ENCODE results near the gene PDE4A. TPM values are rescaled to one million over a fixed set of nuclear protein-coding genes. Genes with fewer than 3 reads are reported as not detected.

Gene PDE4A
- total RNA-seq, 2 experiments from 2014 or later: 28.2 to 29.2 TPM

DNA sequence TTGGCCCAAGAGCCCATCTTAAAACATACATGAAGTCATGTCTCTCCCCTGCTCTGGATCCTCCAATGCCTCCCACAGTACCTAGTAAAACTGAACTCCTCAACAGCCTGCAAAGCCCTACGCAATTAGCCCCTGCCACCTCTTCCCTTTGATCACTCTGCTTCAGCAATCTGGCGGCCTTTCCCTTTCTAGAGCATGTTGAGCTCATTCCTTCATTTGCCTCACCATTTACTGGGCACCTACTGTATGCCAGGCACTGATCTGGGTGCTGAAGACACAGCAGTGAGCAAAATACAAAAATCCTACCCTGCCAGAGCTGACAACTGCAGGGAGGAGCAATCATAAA is 79.9 kb downstream of the PDE4A start:
- POLR2A ChIA-PET: interaction anchor here (0.6 to 0.9 kb wide), 3 partner anchors 28 to 70 kb away, joined by 3 to 9 read pairs (median 5); no protein-coding TSS in a partner anchor
- Mint-ChIP-seq H3K4me3 (peak overlapping the region; percentile 64), H3K27me3 (no peaks in the 10 kb centered on the region), H3K4me1 (peaks cover 27% of the 10 kb centered on the region), H3K36me3 (peaks cover 21% of the 10 kb centered on the region), H3K9me3 (no peaks in the 10 kb centered on the region), H3K27ac (peak overlapping the region; percentile 74)
- ATAC-seq (ENCODE audit: low read depth): no peak
- no peak for DNase-seq

DNA sequence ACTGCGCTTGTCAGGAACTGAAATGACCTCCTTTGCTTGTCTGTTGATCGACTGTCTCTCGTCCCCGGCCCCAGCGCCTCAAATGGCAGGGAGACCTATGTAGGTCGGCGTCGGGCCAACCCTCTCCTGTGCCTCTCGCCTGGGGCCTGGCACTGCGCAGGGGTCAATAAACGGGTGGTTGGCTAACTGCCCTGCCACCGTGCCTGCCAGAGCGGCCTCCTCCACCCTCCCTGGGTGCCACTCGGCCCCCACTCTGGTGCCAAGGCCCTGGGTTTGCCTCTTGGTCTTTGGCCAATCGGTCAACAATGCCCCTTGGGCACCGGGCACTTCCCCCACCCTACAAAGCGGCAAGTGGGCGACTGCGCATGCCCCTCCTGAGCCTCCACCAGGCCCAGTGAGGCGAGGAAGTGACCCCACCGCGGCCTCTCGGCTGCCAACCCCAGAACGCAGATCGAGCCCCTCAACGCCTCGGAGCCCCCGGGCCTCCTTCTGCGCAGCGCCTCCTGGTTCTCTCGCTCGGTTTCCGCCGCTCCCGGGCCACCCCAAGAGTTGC is 81.7 kb downstream of the PDE4A start:
- peaks cover 31% of the 10 kb centered on the region for H3K4me1 Mint-ChIP-seq
- POLR2A ChIA-PET: interaction anchor here (0.7 to 1.0 kb wide), 3 partner anchors 51 to 80 kb away, joined by 3 to 4 read pairs (median 3); partner anchors contain the start of gene KRI1

DNA sequence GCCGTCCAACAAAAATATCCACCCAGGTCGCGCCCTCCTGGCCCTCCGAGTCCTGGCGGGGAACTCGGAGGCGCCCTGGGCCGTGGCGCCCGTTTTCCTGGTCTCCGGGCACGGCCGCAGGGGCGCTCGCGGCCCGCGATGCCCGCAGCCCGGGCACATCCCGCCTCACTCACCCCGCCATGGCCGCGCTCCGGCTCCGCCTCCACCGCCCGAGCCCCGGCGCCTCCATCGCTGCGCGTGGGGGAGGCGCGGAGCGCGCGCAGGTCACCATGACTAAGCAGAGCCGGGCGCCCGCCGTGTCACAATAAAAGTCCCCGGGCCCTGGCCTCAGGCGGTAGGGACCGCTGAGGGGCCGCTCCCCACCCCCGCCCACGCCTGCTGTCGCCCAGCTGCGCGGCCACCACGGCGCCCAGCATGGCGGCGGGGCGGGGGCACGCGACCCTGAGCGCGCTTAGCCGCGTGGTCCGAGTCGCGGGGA is 82.2 kb downstream of the PDE4A start:
- Mint-ChIP-seq H3K4me3 (peak overlapping the region; percentile 94), H3K9me3 (no peaks in the 10 kb centered on the region), H3K27me3 (peaks cover under 1% of the 10 kb centered on the region), H3K36me3 (peaks cover 17% of the 10 kb centered on the region), H3K4me1 (peaks cover 27% of the 10 kb centered on the region), H3K27ac (peak overlapping the region; percentile 91)
- ATAC-seq (ENCODE audit: low read depth) (peak; percentile 93), DNase-seq (peak; percentile 96)
- POLR2A ChIA-PET: interaction anchor here (0.6 to 1.5 kb wide), 7 partner anchors 51 to 199 kb away, joined by 3 to 8 read pairs (median 3); partner anchors contain the start of gene KRI1

More for the DNA sequence above, 81.7 kb downstream of the PDE4A start:
- H3K9me3 Mint-ChIP-seq: no peaks in the 10 kb centered on the region
- H3K36me3 Mint-ChIP-seq: peaks cover 20% of the 10 kb centered on the region
- peak overlapping the region; percentile 91 for H3K27ac Mint-ChIP-seq
- ATAC-seq (ENCODE audit: low read depth): peak; percentile 28
- peak overlapping the region; percentile 94 for H3K4me3 Mint-ChIP-seq
- DNase-seq: no peak
- no peaks in the 10 kb centered on the region for H3K27me3 Mint-ChIP-seq

DNA sequence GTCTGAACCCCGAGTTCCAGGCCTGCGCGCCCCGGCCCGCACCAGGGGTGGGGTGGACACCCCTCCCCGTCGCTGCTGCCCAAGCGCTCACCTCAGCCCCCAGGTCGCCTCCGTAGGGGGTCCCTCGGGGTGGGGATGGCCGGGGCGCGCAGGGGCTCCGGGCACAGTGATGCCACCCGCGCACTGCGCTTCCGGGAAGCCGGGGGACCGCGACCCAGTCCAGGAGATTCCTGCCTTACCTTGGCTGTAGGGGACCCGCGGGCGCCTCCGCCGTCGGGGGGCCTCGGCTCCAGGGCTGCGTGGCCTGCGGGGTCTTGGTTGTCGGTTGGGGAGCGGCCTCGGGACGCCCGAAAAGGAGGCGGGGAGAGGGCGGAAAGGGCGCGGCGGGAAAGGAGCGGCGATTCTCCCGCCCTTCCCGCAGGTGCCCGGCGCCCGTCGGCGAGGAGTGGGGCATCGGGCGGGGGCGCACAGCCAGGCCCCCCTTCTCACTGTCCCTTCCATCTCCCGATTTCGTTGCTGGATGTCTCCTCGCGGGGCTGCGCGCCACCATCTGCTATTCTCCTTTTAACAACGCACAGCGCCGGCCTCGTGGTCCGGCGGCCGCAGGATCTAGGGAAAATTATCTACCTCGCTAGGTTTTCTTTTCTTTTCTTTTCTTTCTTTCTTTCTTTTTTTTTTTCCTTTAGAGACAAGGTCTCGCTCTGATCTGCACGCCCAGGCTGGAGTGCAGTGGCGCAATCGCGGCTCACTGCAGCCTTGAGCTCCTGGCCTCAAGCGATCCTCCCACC is 82.9 kb downstream of the PDE4A start, which contains the start of gene KEAP1:
Gene KEAP1 (minus strand): TSS at position 355 of the 788 bp plus-strand sequence. CDS start 3,323 bp downstream, outside the sequence.
- H3K4me3 Mint-ChIP-seq: peak within 1 kb of the TSS; percentile 94
- H3K9me3 Mint-ChIP-seq: no peaks in the 10 kb centered on the region
- peaks cover 26% of the 10 kb centered on the region for H3K4me1 Mint-ChIP-seq
- DNase-seq: no peak
- H3K27ac Mint-ChIP-seq: peak within 1 kb of the TSS; percentile 91
- peaks cover 16% of the 10 kb centered on the region for H3K36me3 Mint-ChIP-seq
- peak; percentile 24 for ATAC-seq (ENCODE audit: low read depth)
- POLR2A ChIA-PET: interaction anchor here (0.6 to 1.5 kb wide), 13 partner anchors 14 to 199 kb away, joined by 3 to 8 read pairs (median 3); partner anchors contain the start of genes KRI1 and S1PR5
- peaks cover 3% of the 10 kb centered on the region for H3K27me3 Mint-ChIP-seq

DNA sequence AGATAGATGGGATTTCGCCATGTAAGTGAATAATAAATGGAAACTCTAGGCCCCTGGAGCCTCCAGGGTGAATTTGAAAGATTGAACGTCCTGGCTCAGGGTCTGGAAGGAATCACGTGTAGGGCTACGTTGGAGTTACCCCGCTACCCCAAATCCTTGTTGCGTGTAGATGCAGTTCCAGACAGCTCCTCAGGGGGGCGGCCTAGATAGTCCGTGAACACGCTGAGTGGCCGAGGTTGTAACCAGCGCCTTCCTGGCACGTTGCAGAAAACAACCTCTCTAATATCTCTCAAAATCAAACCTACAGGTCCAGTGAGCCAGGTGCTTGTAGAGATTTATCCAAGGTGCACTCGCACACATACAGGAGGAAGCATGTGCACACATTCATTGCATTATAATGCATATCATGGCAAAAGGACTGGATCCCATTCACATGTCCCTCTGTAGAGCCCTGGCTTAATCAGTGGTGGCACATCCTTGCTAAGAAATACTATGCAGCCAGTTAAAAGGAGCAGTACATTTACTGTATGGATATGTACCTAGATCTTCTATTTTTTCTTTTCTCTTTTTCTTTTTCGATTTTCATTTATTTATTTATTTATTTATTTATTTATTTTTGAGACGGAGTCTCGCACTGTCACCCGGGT is 85.4 kb downstream of the PDE4A start:
- Mint-ChIP-seq H3K9me3 (no peaks in the 10 kb centered on the region), H3K4me1 (peaks cover 24% of the 10 kb centered on the region), H3K36me3 (peaks cover 3% of the 10 kb centered on the region), H3K27me3 (peaks cover 8% of the 10 kb centered on the region), H3K27ac (peak overlapping the region; percentile 15), H3K4me3 (peak overlapping the region; percentile 40)
- POLR2A ChIA-PET: interaction anchor here (0.7 to 1.1 kb wide), 4 partner anchors 12 to 62 kb away, joined by 3 to 6 read pairs (median 5); no protein-coding TSS in a partner anchor
- ATAC-seq (ENCODE audit: low read depth) (peak; percentile 25), DNase-seq (peak; percentile 84)

DNA sequence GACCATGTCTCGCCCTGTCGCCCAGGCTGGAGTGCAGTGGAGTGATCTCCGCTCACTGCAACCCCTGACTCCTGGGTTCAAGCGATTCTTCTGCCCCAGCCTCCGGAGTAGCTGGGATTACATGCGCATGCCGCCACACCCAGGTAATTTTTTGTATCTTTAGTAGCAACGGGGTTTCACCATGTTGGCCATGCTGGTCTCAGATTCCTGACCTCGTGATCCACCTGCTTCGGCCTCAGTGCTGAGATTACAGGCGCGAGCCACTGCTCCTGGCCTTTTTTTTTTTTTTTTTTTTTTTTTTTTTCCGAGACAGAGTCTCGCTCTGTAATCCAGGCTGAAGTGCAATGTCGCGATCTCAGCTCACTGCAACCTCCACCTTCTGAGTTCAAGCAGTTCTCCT is 87.7 kb downstream of the PDE4A start:
- peaks cover 25% of the 10 kb centered on the region for H3K27me3 Mint-ChIP-seq
- peaks cover 24% of the 10 kb centered on the region for H3K4me1 Mint-ChIP-seq
- POLR2A ChIA-PET: interaction anchor here (0.6 to 3.1 kb wide), 6 partner anchors 13 to 1167 kb away, joined by 3 to 19 read pairs (median 4); no protein-coding TSS in a partner anchor
- H3K9me3 Mint-ChIP-seq: no peaks in the 10 kb centered on the region
- H3K27ac Mint-ChIP-seq: no peak overlapping the region
- no peak overlapping the region for H3K4me3 Mint-ChIP-seq
- H3K36me3 Mint-ChIP-seq: no peaks in the 10 kb centered on the region
- ATAC-seq (ENCODE audit: low read depth) (no peak), DNase-seq (no peak)

DNA sequence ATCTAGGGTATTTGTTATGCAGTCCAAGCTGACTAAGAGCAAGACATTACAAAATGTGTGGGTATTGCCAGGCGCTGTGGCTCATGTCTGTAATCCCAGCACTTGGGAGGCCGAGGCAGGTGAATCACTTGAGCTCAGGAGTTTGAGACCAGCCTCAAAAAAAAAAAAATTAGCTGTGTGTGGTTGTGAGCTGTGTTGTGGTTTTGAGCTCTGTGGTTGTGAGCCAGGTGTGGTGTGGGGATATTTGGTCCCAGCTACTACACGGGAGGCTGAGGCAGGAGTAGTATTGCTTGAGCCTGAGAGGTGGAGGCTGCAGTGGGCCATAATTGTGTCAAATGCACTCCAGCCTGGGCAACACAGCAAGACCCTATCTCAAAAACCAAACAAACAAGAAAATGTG is 88.4 kb downstream of the PDE4A start:
- Mint-ChIP-seq H3K27me3 (peaks cover 31% of the 10 kb centered on the region), H3K9me3 (no peaks in the 10 kb centered on the region), H3K27ac (no peak overlapping the region), H3K4me1 (peaks cover 26% of the 10 kb centered on the region), H3K4me3 (no peak overlapping the region), H3K36me3 (no peaks in the 10 kb centered on the region)
- no peak for DNase-seq
- ATAC-seq (ENCODE audit: low read depth): peak; percentile 23
- POLR2A ChIA-PET: interaction anchor here (0.6 to 3.1 kb wide), 5 partner anchors 14 to 1168 kb away, joined by 3 to 19 read pairs (median 3); no protein-coding TSS in a partner anchor

DNA sequence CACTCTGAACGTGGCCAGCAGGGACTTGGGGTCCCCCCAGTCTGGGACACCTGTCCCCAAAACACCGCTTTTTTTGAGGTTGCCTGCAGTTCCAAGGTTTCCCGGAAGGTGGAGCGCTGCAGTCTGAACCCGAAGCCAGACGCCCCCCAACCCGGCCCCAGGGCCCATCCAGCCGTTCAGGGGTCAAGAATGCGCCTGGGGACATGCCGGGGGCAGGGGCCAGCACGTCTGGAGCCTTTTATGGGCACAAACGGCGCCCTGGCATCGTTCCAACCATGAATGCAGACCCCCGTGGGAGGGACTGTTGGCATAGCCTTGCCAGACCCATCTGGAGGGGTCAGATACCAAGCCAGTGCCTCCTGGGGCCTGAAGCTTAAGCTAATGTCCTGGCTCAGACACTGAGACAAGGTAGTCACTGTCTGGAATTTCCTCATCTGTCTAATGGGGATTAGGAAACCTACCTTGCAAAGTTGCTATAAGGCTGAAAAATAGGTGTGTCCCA is 90.0 kb downstream of the PDE4A start:
- POLR2A ChIA-PET: interaction anchor here (3.1 kb wide), 1 partner anchor 43 kb away, joined by 19 read pairs; no protein-coding TSS in a partner anchor
- Mint-ChIP-seq H3K9me3 (no peaks in the 10 kb centered on the region), H3K4me1 (peaks cover 27% of the 10 kb centered on the region), H3K36me3 (peaks cover 2% of the 10 kb centered on the region), H3K4me3 (no peak overlapping the region), H3K27ac (no peak overlapping the region), H3K27me3 (peaks cover 45% of the 10 kb centered on the region)
- ATAC-seq (ENCODE audit: low read depth) (no peak), DNase-seq (peak; percentile 81)

DNA sequence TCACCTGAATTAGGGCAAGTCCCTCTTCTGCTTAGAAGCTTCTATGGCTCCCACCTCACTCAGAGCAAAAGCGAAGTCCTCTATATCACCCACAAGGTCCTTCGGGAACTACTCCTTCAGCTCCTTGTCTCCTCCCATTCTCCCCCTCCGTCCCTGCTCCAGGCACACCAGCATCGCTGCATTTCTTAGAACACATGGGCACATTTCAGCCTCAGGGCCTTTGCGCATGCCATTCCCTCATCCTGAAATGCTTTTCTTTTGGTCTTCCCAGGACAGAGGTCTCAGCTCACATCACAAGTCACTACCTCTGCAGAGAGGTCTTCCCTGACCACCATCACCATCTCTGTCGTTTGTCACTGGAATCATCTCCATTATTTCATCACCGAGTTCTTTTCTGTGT is 92.9 kb downstream of the PDE4A start:
- peaks cover 61% of the 10 kb centered on the region for H3K27me3 Mint-ChIP-seq
- no peak overlapping the region for H3K4me3 Mint-ChIP-seq
- H3K27ac Mint-ChIP-seq: no peak overlapping the region
- no peak for DNase-seq
- H3K9me3 Mint-ChIP-seq: no peaks in the 10 kb centered on the region
- peaks cover 2% of the 10 kb centered on the region for H3K36me3 Mint-ChIP-seq
- POLR2A ChIA-PET: interaction anchor here (1.1 kb wide), 1 partner anchor 41 kb away, joined by 3 read pairs; no protein-coding TSS in a partner anchor
- ATAC-seq (ENCODE audit: low read depth): no peak
- peaks cover 29% of the 10 kb centered on the region for H3K4me1 Mint-ChIP-seq

DNA sequence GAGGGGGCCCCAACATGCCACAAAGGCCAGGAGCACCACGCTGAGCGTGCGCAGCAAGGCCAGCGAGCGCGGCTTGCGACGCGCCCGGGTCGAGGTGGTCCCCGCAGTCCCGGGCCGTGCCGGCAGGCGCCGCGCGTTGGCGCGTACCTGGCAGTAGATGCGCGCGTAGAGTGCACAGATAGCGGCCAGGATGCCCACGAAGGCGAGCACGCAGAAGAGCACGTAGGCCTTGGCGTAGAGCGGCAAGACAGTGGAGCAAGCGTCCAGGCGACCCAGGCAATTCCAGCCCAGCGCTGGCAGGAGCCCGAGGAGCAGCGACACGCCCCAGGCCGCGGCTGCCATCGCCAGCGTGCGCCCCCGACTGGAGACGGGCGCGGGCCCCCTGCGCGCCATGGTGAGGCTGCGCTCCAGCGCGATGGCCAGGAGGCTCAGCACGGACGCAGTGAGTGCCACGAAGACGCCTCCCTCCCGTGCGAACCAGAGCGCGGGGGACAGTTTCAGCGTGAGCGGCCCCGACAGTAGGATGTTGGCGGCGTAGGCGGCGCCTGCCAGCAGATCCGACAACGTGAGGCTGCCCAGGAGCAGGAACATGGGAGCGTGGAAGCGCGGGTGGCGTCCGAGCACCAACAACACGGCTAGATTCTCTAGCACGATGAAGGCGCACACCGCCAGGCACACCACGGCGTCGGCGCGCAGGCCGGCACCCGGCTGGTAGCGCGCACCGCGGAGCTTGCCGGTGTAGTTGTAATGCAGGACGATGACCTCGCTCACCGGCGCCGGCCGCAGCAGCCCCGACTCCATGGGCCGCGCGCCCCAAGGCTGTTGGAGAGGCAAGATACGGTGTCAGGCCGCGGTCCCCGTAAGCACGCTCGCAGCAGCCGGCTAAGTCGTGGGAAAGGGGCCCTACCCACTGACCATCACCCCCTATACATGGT is 94.1 kb downstream of the PDE4A start:
- H3K9me3 Mint-ChIP-seq: no peaks in the 10 kb centered on the region

DNA sequence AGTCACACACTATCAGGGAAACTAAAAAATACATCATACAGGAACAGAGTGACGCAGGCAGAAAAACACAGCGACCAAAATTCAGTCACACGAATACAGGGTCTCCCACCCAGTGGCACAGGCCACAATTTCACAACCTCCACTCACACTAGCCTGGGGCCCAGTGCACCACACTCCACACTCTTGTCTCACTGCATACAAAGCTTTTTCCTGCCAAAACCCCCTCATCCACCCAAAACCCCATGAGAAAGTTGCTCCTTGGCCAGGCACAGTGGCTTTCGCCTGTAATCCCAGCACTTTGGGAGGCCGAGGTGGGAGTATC is 95.7 kb downstream of the PDE4A start:
- H3K4me3 Mint-ChIP-seq: peak overlapping the region; percentile 13
- H3K4me1 Mint-ChIP-seq: peaks cover 28% of the 10 kb centered on the region
- peaks cover 76% of the 10 kb centered on the region for H3K27me3 Mint-ChIP-seq
- no peak for DNase-seq
- ATAC-seq (ENCODE audit: low read depth): no peak
- H3K9me3 Mint-ChIP-seq: no peaks in the 10 kb centered on the region
- no peak overlapping the region for H3K27ac Mint-ChIP-seq
- H3K36me3 Mint-ChIP-seq: peaks cover 2% of the 10 kb centered on the region
- POLR2A ChIA-PET: interaction anchor here (0.7 kb wide), 2 partner anchors 215 to 239 kb away, joined by 3 to 4 read pairs; no protein-coding TSS in a partner anchor

More for the DNA sequence above, 94.1 kb downstream of the PDE4A start:
- DNase-seq: peak; percentile 73
- Mint-ChIP-seq H3K4me1 (peaks cover 31% of the 10 kb centered on the region), H3K27ac (no peak overlapping the region), H3K4me3 (peak overlapping the region; percentile 79), H3K36me3 (peaks cover 2% of the 10 kb centered on the region), H3K27me3 (peaks cover 74% of the 10 kb centered on the region)
- peak; percentile 68 for ATAC-seq (ENCODE audit: low read depth)
- POLR2A ChIA-PET: no interaction called here
